GM12878 (cell line): ENCODE results near the gene CARF. TPM values are rescaled to one million over a fixed set of nuclear protein-coding genes. Genes with fewer than 3 reads are reported as not detected.

Source experiments
- ATAC-seq: fragments of 200-7000 bp; cut with Tn5 transposase; 3 replicates; pipeline ENCODE4 v1.9.1; 2020; ENCODE audit warnings: mild to moderate bottlenecking, moderate library complexity
- BruUV-seq: library from RNA; stranded (reverse); fragments of 400-500 nt; replicated peaks from 2 replicates; lab custom pipeline; 2021; lab: Mats Ljungman, UMichigan
- CTCF ChIA-PET: fragments of 300-600 bp; sonication (Branson Sonifier 250); formaldehyde crosslinking; extraction: SDS; loops from one replicate; lab custom pipeline; 2021; ENCODE audit warnings: inconsistent platforms; lab: Yijun Ruan, JAX
- POLR2A ChIA-PET: fragments of 350-600 bp; formaldehyde crosslinking; extraction: SDS; loops from one replicate; lab custom pipeline; 2021; ENCODE audit warnings: inconsistent platforms; lab: Charles Lee
- RAD21 ChIA-PET: fragments of 300-600 bp; sonication (Branson Sonifier 250); formaldehyde crosslinking; loops from one replicate; lab custom pipeline; 2023; ENCODE audit warnings: antibody characterized with exemption; ENCODE audit not compliant: unreplicated experiment; lab: Charles Lee
- SMC1A ChIA-PET: fragments of 300-600 bp; sonication (Branson Sonifier 250); formaldehyde crosslinking; loops from one replicate; lab custom pipeline; 2023; ENCODE audit not compliant: unreplicated experiment, uncharacterized antibody; lab: Charles Lee
- DNase-seq: peaks from one replicate; pipeline ENCODE4 v3.0.0-alpha.2; 2011; ENCODE audit warnings: low read depth, low spot score
- FAIRE-seq: peaks from 3 replicates; lab custom pipeline; 2011; peaks lifted over from hg19 to GRCh38; lab: Jason Lieb, UNC
- H2AFZ ChIP-seq: 2 replicates; pipeline ENCODE4 v1.6.0; 2011; ENCODE audit warnings: low read depth, low read length, control low read depth; ENCODE audit not compliant: control insufficient read depth
- H3K27ac ChIP-seq: 2 replicates; pipeline ENCODE4 v1.5.1; 2011; ENCODE audit warnings: control low read depth; ENCODE audit not compliant: control insufficient read depth, insufficient read depth
- H3K27me3 ChIP-seq, 2 experiments: replicated peaks in 1 of 2; 2 replicates each; pipeline versions ENCODE4 v1.6.0 to v1.6.1; 2011; ENCODE audit warnings: low read length in 1 of 2; ENCODE audit not compliant: control insufficient read depth in 2 of 2, insufficient read depth in 2 of 2
- H3K36me3 ChIP-seq, 2 experiments: 2 replicates each; pipeline ENCODE4 v1.5.1; 2011; ENCODE audit warnings: low read length in 1 of 2; ENCODE audit not compliant: control insufficient read depth in 2 of 2, insufficient read depth in 2 of 2
- H3K4me1 ChIP-seq: 2 replicates; pipeline ENCODE4 v1.6.1; 2011; ENCODE audit warnings: mild to moderate bottlenecking, low read length, moderate library complexity, mixed read lengths; ENCODE audit not compliant: control insufficient read depth, insufficient read depth
- H3K4me2 ChIP-seq: 2 replicates; pipeline ENCODE4 v1.6.0; 2011; ENCODE audit warnings: control low read depth; ENCODE audit not compliant: control insufficient read depth, insufficient read depth
- H3K4me3 ChIP-seq: fragments of 200-600 bp; sonication (generic); 2 replicates; pipeline ENCODE4 v1.5.1; 2016
- H3K79me2 ChIP-seq: 2 replicates; pipeline ENCODE4 v1.6.0; 2011; ENCODE audit warnings: low read length; ENCODE audit not compliant: control insufficient read depth, insufficient read depth
- H3K9ac ChIP-seq: 2 replicates; pipeline ENCODE4 v1.8.0; 2011; ENCODE audit warnings: low read length, control low read depth, mixed read lengths; ENCODE audit not compliant: control insufficient read depth, insufficient read depth
- H3K9me3 ChIP-seq: replicated peaks from 3 replicates; pipeline ENCODE4 v1.5.1; 2011; ENCODE audit warnings: mild to moderate bottlenecking, low read length; ENCODE audit not compliant: control insufficient read depth, insufficient read depth
- H4K20me1 ChIP-seq: 2 replicates; pipeline ENCODE4 v1.6.0; 2011; ENCODE audit not compliant: control insufficient read depth, insufficient read depth
- CHD4 ChIP-seq: fragments of 200-600 bp; sonication (generic); IDR thresholded peaks from 2 replicates; pipeline ENCODE4 v1.6.1; 2016; ENCODE audit warnings: mild to moderate bottlenecking
- KLF5 ChIP-seq: fragments of 450-650 bp; IDR thresholded peaks from 2 replicates; pipeline ENCODE4 v1.6.1; 2014; ENCODE audit warnings: mild to moderate bottlenecking; ENCODE audit not compliant: partially characterized antibody
- MXI1 ChIP-seq: fragments of 150-350 bp; IDR thresholded peaks from 2 replicates; pipeline ENCODE4 v1.6.1; 2011; ENCODE audit warnings: low read depth, mild to moderate bottlenecking, inconsistent platforms, low read length, improper control_type of control experiment
- RFX5 ChIP-seq: IDR thresholded peaks from 2 replicates; pipeline ENCODE4 v1.6.1; 2011; ENCODE audit warnings: low read depth, low read length, improper control_type of control experiment
- SIN3A ChIP-seq: IDR thresholded peaks from 2 replicates; pipeline ENCODE4 v1.6.1; 2012; ENCODE audit warnings: low read depth, low read length, improper control_type of control experiment
- WGBS: methylation state at CpG from one replicate; pipeline ENCODE4 v1.1.6; 2016; ENCODE audit warnings: low lambda C conversion rate; ENCODE audit not compliant: insufficient replicate concordance, insufficient coverage; ENCODE audit errors: missing lambda C conversion rate; 5-methylcytosine and 5-hydroxymethylcytosine counted together
- in situ Hi-C: fragments of 300-500 bp; cut with MboI; formaldehyde crosslinking; loops from 9 replicates; pipeline ENCODE4 v1.14.3; 2018; ENCODE audit warnings: mixed read lengths
- intact Hi-C: fragments of 100-400 bp; cut with micrococcal nuclease; formaldehyde crosslinking; loops from one replicate; pipeline ENCODE4 v1.14.2; 2022; ENCODE audit not compliant: unreplicated experiment
- polyA plus RNA-seq, 11 experiments: library from polyadenylated mRNA; depleted of rRNA in 4 of 11; unstranded in 6 of 11; stranded (reverse) in 5 of 11; fragments of >200 nt; fragmentation: Nextera tagmentation in 4 of 11; fragmentation: Illumina TruSeq in 1 of 11; extraction: Ambion mirVana in 4 of 11; extraction: Trizol in 1 of 11; gene quantifications; 1 replicate in 1 of 11; 2 replicates in 10 of 11; pipeline versions ENCODE4 v1.2.1 to v1.2.3, GENCODE V29; 2011 to 2016; ENCODE audit warnings: inconsistent platforms in 2 of 11, missing spikeins in 2 of 11, low read depth in 1 of 11
- total RNA-seq, 4 experiments: library from RNA; depleted of rRNA in 3 of 4; stranded (reverse); fragments of >200 nt in 3 of 4; fragmentation: Illumina TruSeq in 1 of 4; extraction: Trizol in 1 of 4; gene quantifications; 2 replicates each; pipeline versions ENCODE4 v1.2.1 to v1.2.3, GENCODE V29; 2013 to 2021
- TF ChIP-seq, protein P1 (sequence below), 3 experiments: IDR thresholded peaks in 2 of 3; conservative IDR thresholded peaks in 1 of 3; 2 replicates each; pipeline ENCODE4 v1.5.1; 2011; ENCODE audit warnings: low read depth in 3 of 3, low read length in 3 of 3, mild to moderate bottlenecking in 3 of 3, control low read depth in 2 of 3, moderate library complexity in 2 of 3, inconsistent platforms in 1 of 3, mixed read lengths in 1 of 3; ENCODE audit not compliant: control insufficient read depth in 2 of 3, insufficient read depth in 1 of 3; ENCODE audit errors: extremely low read depth in 1 of 3

Gene CARF
- total and polyA plus RNA-seq, 10 of the 15 experiments (the other 5 are each of a cell fraction or from before 2014, with no cell fraction given): 1.8 to 11.5 (median 6.9) TPM

DNA sequence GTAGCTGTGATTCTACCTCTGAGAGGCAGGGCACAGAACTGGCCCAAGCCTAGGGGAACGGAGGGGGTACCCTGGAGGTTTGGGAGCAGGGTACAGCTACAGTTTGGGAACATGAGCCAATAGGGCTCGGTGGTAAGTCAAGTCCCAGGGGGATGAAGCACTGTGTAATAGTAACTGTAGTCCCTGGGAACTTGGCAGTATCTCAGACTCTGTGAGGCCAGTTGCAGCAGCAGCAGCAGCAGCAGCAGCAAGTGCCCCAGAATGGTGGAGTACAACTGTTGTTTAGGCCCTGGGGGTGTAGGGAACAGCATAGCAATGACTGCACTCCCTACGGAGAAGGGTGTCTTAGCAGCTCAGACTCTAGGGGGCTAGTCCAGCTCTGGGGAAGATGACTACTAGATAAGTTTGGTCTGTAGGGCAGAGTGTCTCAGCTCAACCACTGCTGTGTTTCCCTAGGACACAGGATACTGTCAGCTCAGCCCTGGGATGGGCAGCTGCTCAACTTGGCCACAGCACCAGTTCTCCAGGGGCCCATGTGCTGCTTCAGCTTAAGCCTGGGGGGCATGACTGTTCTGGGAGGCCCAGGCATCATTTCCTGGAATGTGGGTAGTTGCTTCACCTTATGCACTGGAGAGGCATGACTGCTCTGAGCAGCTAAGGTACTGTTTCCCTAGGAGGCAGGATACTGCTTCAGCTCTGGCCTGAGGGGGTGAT lies 20.5 kb downstream of the CARF start:
- no peak for TF ChIP-seq MXI1
- no peak for TF ChIP-seq SIN3A
- TF ChIP-seq, protein P1, sequence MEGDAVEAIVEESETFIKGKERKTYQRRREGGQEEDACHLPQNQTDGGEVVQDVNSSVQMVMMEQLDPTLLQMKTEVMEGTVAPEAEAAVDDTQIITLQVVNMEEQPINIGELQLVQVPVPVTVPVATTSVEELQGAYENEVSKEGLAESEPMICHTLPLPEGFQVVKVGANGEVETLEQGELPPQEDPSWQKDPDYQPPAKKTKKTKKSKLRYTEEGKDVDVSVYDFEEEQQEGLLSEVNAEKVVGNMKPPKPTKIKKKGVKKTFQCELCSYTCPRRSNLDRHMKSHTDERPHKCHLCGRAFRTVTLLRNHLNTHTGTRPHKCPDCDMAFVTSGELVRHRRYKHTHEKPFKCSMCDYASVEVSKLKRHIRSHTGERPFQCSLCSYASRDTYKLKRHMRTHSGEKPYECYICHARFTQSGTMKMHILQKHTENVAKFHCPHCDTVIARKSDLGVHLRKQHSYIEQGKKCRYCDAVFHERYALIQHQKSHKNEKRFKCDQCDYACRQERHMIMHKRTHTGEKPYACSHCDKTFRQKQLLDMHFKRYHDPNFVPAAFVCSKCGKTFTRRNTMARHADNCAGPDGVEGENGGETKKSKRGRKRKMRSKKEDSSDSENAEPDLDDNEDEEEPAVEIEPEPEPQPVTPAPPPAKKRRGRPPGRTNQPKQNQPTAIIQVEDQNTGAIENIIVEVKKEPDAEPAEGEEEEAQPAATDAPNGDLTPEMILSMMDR (IDR thresholded peaks at IDR 0.05 in 2 of 3, conservative IDR thresholded peaks at IDR 0.05 in 1 of 3; ENCODE audit: control insufficient read depth in 2 of 3, extremely low read depth in 1 of 3, insufficient read depth in 1 of 3, low read depth in 3 of 3, low read length in 3 of 3): no peak
- no peak for TF ChIP-seq CHD4
- TF ChIP-seq RFX5: no peak
- no peak for TF ChIP-seq KLF5
- ATAC-seq: no peak

More for the DNA sequence above, 20.5 kb downstream of the CARF start:
- Histone ChIP-seq H3K36me3 (no peaks in the 10 kb centered on the region; a peak in 1 of 4 replicates), H3K4me3 (no peak overlapping the region), H3K27me3 (no peaks in the 10 kb centered on the region), H3K27ac (no peak overlapping the region), H3K9ac (no peak overlapping the region), H4K20me1 (no peaks in the 10 kb centered on the region), H3K4me2 (no peak overlapping the region), H2AFZ (no peak overlapping the region), H3K9me3 (no peaks in the 10 kb centered on the region), H3K4me1 (no peaks in the 10 kb centered on the region), H3K79me2 (no peaks in the 10 kb centered on the region)
- ChIA-PET CTCF (no interaction called here), POLR2A (interaction anchor here (0.5 to 1.5 kb wide), 2 partner anchors 29 to 115 kb away, joined by 3 to 4 read pairs; no protein-coding TSS in a partner anchor), RAD21 (no interaction called here), SMC1A (interaction anchor here (0.7 kb wide), 2 partner anchors 13 kb away, joined by 3 to 4 read pairs; no protein-coding TSS in a partner anchor)
- DNase-seq (no peak), FAIRE-seq (no peak)
- 95% methylated on average over 3 of the region's 3 CpGs for WGBS
- no TSS peak for BruUV-seq
- intact Hi-C loops (no loop called here), in situ Hi-C loops (no loop called here)
